ENCODE measurements around the gene SRM.

GRCh38 chr1:11030865-11031264 is 29.0 kb downstream of the SRM start:
- TF ChIP-seq CTCF (IDR thresholded peaks at IDR 0.05) (no peak), ZFX (IDR thresholded peaks at IDR 0.05; ENCODE audit: borderline replicate concordance) (no peak)
